DOHH2 (cell line): ENCODE results near the gene PUS10.
"Not testable (repeated sequence)": the region's sequence is repeated elsewhere in the genome, so short reads cannot be mapped to it uniquely, and the experiment has no call there.

ENCODE experiments used
- H3F3A ChIP-seq: fragments of 200-600 bp; sonication (generic), shearing (Covaris generic); 2 replicates; pipeline ENCODE4 v1.6.0; 2016; ENCODE audit warnings: antibody characterized with exemption, mild to moderate bottlenecking; ENCODE audit not compliant: control insufficient read depth, insufficient read depth
- H3K27ac ChIP-seq: fragments of 200-600 bp; sonication (generic); 2 replicates; pipeline ENCODE4 v1.5.1; 2014; ENCODE audit warnings: low read depth, mild to moderate bottlenecking, low read length, moderate library complexity
- H3K27me3 ChIP-seq: fragments of 200-600 bp; sonication (generic); 2 replicates; pipeline ENCODE4 v1.6.1; 2014; ENCODE audit warnings: mild to moderate bottlenecking, low read length, mixed read lengths; ENCODE audit not compliant: control insufficient read depth
- H3K36me3 ChIP-seq: fragments of 200-600 bp; sonication (generic); 2 replicates; pipeline ENCODE4 v1.6.1; 2014; ENCODE audit warnings: mild to moderate bottlenecking, low read length, moderate library complexity, mixed read lengths; ENCODE audit not compliant: control insufficient read depth
- H3K4me1 ChIP-seq: fragments of 200-600 bp; sonication (generic); 2 replicates; pipeline ENCODE4 v1.6.1; 2014; ENCODE audit warnings: mild to moderate bottlenecking, low read length, mixed read lengths; ENCODE audit not compliant: control insufficient read depth
- H3K4me2 ChIP-seq: fragments of 200-600 bp; sonication (generic); 2 replicates; pipeline ENCODE4 v1.6.0; 2014; ENCODE audit warnings: mild to moderate bottlenecking, low read length, moderate library complexity
- H3K4me3 ChIP-seq: fragments of 200-600 bp; sonication (generic); 2 replicates; pipeline ENCODE4 v1.5.1; 2014; ENCODE audit warnings: mild to moderate bottlenecking, low read length, mixed read lengths
- H3K79me2 ChIP-seq: fragments of 200-600 bp; sonication (generic); 2 replicates; pipeline ENCODE4 v1.6.1; 2014; ENCODE audit warnings: mild to moderate bottlenecking, low read length, mixed read lengths; ENCODE audit not compliant: control insufficient read depth
- H3K9me2 ChIP-seq: fragments of 200-600 bp; sonication (generic); replicated peaks from 2 replicates; pipeline ENCODE4 v1.6.1; 2014; ENCODE audit warnings: mild to moderate bottlenecking, low read length, mixed read lengths; ENCODE audit not compliant: control insufficient read depth
- H3K9me3 ChIP-seq: fragments of 200-600 bp; sonication (generic); 2 replicates; pipeline ENCODE4 v1.6.1; 2014; ENCODE audit warnings: antibody characterized with exemption, low read length, mixed read lengths; ENCODE audit not compliant: control insufficient read depth, insufficient read depth
- H4K20me1 ChIP-seq: fragments of 200-600 bp; sonication (generic); 2 replicates; pipeline ENCODE4 v1.6.0; 2014; ENCODE audit warnings: low read depth, mild to moderate bottlenecking, antibody characterized with exemption, low read length, moderate library complexity; ENCODE audit not compliant: control insufficient read depth, insufficient read depth
- CTCF ChIP-seq: fragments of 200-600 bp; sonication (generic); IDR thresholded peaks from one replicate; pipeline ENCODE4 v1.5.1; 2014; ENCODE audit warnings: antibody characterized with exemption, mild to moderate bottlenecking, low read depth, low read length; ENCODE audit not compliant: poor library complexity, severe bottlenecking
- EZH2phosphoT487 ChIP-seq: fragments of 200-600 bp; sonication (generic); IDR thresholded peaks from 2 replicates; pipeline ENCODE4 v1.6.1; 2017; ENCODE audit warnings: borderline replicate concordance, mild to moderate bottlenecking, antibody characterized with exemption, low read length, moderate library complexity, mixed read lengths

The PUS10 gene

DNA sequence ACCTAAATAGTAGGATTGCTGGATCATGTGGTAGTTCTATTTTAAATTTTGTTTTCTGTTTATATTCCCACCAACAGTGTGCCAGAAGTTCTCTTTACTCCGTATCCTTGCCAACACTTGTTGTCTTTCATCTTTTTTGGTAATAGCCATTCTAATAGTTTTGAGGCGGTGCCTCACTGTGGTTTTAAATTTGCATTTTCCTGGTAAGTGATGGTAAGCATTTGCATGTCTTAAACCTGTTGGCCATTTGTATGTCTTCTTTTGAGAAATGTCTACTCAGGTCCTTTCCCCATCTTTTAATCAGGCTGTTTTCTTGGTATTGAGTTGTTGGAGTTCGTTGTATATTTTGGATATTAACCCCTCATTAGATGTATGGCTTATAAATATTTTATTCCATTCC is 85.1 kb downstream of the PUS10 start:
- Histone ChIP-seq H3K4me2 (no peak overlapping the region), H3K36me3 (peaks cover 83% of the 10 kb centered on the region), H4K20me1 (peaks cover 5% of the 10 kb centered on the region; the same call in 1 of the 2 replicates), H3K27me3 (no peaks in the 10 kb centered on the region), H3K4me3 (no peak overlapping the region), H3K9me2 (no peaks in the 10 kb centered on the region), H3K79me2 (peaks cover 33% of the 10 kb centered on the region), H3K9me3 (no peaks in the 10 kb centered on the region), H3K27ac (no peak overlapping the region), H3F3A (peaks cover 77% of the 10 kb centered on the region), H3K4me1 (peaks cover 17% of the 10 kb centered on the region)
- TF ChIP-seq CTCF, result no peak
- no peak for TF ChIP-seq EZH2phosphoT487

DNA sequence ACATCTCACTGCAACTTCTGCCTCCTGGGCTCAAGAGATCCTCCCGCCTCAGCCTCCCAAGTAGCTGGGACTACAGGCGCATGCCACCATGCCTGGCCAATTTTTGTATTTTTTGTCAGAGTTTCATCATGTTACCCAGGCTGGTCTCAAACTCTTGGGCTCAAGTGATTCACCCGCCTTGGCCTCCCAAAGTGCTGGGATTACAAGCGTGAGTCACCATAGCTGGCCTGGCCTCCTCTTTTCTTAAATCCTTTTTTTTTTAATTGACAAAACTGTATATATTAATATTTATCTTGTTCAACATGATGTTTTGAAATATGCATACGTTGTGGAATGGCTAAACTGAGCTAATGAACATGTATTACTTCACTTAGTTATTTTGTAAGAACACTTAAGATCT is 86.0 kb downstream of the PUS10 start:
- peaks cover 75% of the 10 kb centered on the region for H3F3A ChIP-seq
- not testable (repeated sequence) for H3K9me3 ChIP-seq
- H3K36me3 ChIP-seq, result peaks cover 83% of the 10 kb centered on the region

DNA sequence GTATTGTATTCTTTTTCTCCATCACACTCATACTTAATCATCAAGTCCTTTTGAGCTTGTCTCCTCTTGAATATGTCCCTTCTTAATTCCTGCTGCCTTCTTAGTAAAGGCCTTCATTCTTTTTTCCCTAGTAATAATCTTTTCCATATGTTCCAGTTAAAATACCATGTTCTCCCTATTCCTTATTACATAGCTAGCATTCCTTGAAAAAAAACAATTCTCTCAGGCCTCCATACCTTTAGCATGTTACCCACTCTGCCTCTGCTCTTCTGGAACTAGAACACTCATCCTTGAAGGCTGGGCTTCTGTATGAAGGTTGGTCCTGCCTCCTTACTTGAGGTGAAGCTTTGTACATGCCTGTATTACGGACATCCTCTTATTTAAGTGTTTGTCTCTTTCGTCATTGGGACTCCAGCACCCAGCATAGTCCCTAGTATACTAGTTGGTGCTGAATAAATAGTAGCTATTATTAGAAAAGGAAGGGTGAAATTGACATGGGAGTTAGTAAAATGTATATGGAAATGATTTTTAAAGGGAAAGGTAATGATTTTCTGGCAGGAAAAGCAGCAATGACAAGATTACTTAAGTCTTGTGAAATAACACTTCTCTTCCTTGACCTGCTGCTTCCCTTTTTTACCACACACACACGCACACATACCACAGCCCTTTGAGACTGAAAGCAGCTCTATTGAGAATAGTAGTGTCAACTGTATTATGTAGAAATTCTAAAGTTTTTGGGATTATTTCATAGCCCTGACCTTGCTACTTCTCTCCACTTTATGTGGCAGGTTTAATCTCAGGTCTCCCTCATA is 91.1 kb downstream of the PUS10 start:
- Histone ChIP-seq H3K9me3 (no peaks in the 10 kb centered on the region), H3K27ac (no peak overlapping the region; the same call in 1 of the 2 replicates), H3K36me3 (peaks cover 81% of the 10 kb centered on the region), H3K4me2 (no peak overlapping the region), H3K27me3 (no peaks in the 10 kb centered on the region), H4K20me1 (peaks cover 5% of the 10 kb centered on the region), H3K9me2 (no peaks in the 10 kb centered on the region), H3K4me3 (no peak overlapping the region), H3K79me2 (peaks cover 71% of the 10 kb centered on the region), H3K4me1 (peaks cover 35% of the 10 kb centered on the region), H3F3A (peaks cover 66% of the 10 kb centered on the region)
- TF ChIP-seq CTCF (no peak), EZH2phosphoT487 (no peak)

More for the DNA sequence above, 86.0 kb downstream of the PUS10 start:
- not testable (repeated sequence) for H3K4me3 ChIP-seq, H3K9me2 ChIP-seq, H4K20me1 ChIP-seq, H3K27me3 ChIP-seq, H3K4me2 ChIP-seq, H3K27ac ChIP-seq
- Histone ChIP-seq H3K79me2 (peaks cover 42% of the 10 kb centered on the region), H3K4me1 (peaks cover 23% of the 10 kb centered on the region)

- peaks cover 7% of the 10 kb centered on the region for H4K20me1 ChIP-seq
- peaks cover 66% of the 10 kb centered on the region for H3F3A ChIP-seq
- H3K27me3 ChIP-seq, result no peaks in the 10 kb centered on the region
- H3K4me3 ChIP-seq, result no peak overlapping the region
- peaks cover 73% of the 10 kb centered on the region for H3K79me2 ChIP-seq
- H3K9me2 ChIP-seq, result no peaks in the 10 kb centered on the region
- H3K27ac ChIP-seq, result no peak overlapping the region
- no peaks in the 10 kb centered on the region for H3K9me3 ChIP-seq
- H3K4me2 ChIP-seq, result no peak overlapping the region
- H3K4me1 ChIP-seq, result peaks cover 34% of the 10 kb centered on the region
- TF ChIP-seq EZH2phosphoT487, result no peak
- no peak for TF ChIP-seq CTCF
- H3K36me3 ChIP-seq, result peaks cover 81% of the 10 kb centered on the region
These were observed 91.9 kb downstream of the PUS10 start for GRCh38 chr2:60925994-60926740.
